OCI-LY1 (cell line): ENCODE data around the gene FALEC.

Experiments used
- EZH2 ChIP-seq: fragments of 200-600 bp; sonication (generic), shearing (Covaris generic); IDR thresholded peaks from 2 replicates; pipeline ENCODE4 v1.8.0; 2017; ENCODE audit warnings: borderline replicate concordance, mixed run types, mild to moderate bottlenecking, antibody characterized with exemption, low read length, moderate library complexity, mixed read lengths
- TF ChIP-seq, protein P1 (sequence below): fragments of 200-600 bp; sonication (generic), shearing (Covaris generic); IDR thresholded peaks from 2 replicates; pipeline ENCODE4 v1.5.1; 2017; ENCODE audit warnings: mild to moderate bottlenecking, antibody characterized with exemption, low read length, moderate library complexity, mixed read lengths

DNA sequence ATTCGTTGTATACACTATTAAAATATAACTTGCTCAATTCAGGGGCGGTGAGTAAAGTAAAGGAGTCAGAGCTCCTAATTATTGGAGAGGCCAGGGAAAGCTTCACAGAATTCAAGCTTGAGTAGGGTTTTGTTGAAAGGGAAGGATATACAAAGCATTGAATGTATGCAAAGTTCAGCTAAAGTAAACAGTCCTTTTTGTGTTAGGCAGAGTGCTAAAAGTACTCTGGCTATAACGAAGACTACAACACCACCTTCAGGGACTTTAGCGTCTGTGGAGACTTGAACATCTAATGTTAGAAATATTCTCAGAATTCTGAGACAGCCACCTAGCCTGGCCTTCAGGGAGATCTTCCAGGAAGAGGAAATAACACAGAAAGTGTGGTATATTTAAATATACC lies 1.1 kb downstream of the FALEC start:
- TF ChIP-seq, protein P1, sequence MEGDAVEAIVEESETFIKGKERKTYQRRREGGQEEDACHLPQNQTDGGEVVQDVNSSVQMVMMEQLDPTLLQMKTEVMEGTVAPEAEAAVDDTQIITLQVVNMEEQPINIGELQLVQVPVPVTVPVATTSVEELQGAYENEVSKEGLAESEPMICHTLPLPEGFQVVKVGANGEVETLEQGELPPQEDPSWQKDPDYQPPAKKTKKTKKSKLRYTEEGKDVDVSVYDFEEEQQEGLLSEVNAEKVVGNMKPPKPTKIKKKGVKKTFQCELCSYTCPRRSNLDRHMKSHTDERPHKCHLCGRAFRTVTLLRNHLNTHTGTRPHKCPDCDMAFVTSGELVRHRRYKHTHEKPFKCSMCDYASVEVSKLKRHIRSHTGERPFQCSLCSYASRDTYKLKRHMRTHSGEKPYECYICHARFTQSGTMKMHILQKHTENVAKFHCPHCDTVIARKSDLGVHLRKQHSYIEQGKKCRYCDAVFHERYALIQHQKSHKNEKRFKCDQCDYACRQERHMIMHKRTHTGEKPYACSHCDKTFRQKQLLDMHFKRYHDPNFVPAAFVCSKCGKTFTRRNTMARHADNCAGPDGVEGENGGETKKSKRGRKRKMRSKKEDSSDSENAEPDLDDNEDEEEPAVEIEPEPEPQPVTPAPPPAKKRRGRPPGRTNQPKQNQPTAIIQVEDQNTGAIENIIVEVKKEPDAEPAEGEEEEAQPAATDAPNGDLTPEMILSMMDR = no peak
- TF ChIP-seq EZH2 = no peak
